HK-2 (cell line): ENCODE measurements around the gene NPEPL1.

Experiments
- DNase-seq: peaks from one replicate; pipeline ENCODE4 v3.0.0-alpha.2; 2018; ENCODE audit not compliant: unreplicated experiment

The NPEPL1 gene

GRCh38 chr20:58700121-58700821, 7.7 kb downstream of the NPEPL1 start:
- DNase-seq = no peak

GRCh38 chr20:58700823-58701222, 8.2 kb downstream of the NPEPL1 start:
- DNase-seq = no peak

GRCh38 chr20:58701431-58702160, 9.0 kb downstream of the NPEPL1 start:
- no peak for DNase-seq

GRCh38 chr20:58702161-58702510, 9.5 kb downstream of the NPEPL1 start:
- no peak for DNase-seq

GRCh38 chr20:58702859-58703648, 10.5 kb downstream of the NPEPL1 start:
- DNase-seq = no peak

GRCh38 chr20:58703765-58704371, 11.3 kb downstream of the NPEPL1 start:
- no peak for DNase-seq

GRCh38 chr20:58705208-58705926, 12.8 kb downstream of the NPEPL1 start:
- DNase-seq = no peak

- DNase-seq = no peak
Measured at GRCh38 chr20:58706150-58706892, 13.7 kb downstream of the NPEPL1 start.

GRCh38 chr20:58706975-58707681, 14.5 kb downstream of the NPEPL1 start:
- no peak for DNase-seq

- DNase-seq = no peak
Measured at GRCh38 chr20:58707770-58708169, 15.2 kb downstream of the NPEPL1 start.

- DNase-seq = no peak
Measured at GRCh38 chr20:58708246-58708931, 15.8 kb downstream of the NPEPL1 start.

- no peak for DNase-seq
Measured at GRCh38 chr20:58709013-58709702, 16.6 kb downstream of the NPEPL1 start.

- DNase-seq = no peak
Measured at GRCh38 chr20:58709703-58710039, 17.1 kb downstream of the NPEPL1 start.

- no peak for DNase-seq
Measured at GRCh38 chr20:58710481-58711265, 18.1 kb downstream of the NPEPL1 start.

- no peak for DNase-seq
Measured at GRCh38 chr20:58711266-58712051, 18.9 kb downstream of the NPEPL1 start.

GRCh38 chr20:58712151-58712791, 19.7 kb downstream of the NPEPL1 start:
- DNase-seq = no peak
